Measurements from ENCODE around the gene KLHL35. TPM values are rescaled to one million over a fixed set of nuclear protein-coding genes. Genes with fewer than 3 reads are reported as not detected.
"Not testable (repeated sequence)": the region's sequence is repeated elsewhere in the genome, so short reads cannot be mapped to it uniquely, and the experiment has no call there.

Gene KLHL35
- total RNA-seq, 1 donor from 2014 or later: 1.7 TPM

GRCh38 chr11:75413146-75413545 lies 19.9 kb downstream of the KLHL35 start:
- intact Hi-C loops (cut with micrococcal nuclease); H3K9me3 Mint-ChIP-seq; H3K4me1 Mint-ChIP-seq; DNase-seq; H3K27me3 Mint-ChIP-seq; H3K27ac Mint-ChIP-seq; H3K4me3 Mint-ChIP-seq: not testable (repeated sequence)
- peaks cover 28% of the 10 kb centered on the region for H3K36me3 Mint-ChIP-seq (ENCODE audit: low read depth)

- DNase-seq; H3K27ac Mint-ChIP-seq; H3K27me3 Mint-ChIP-seq; H3K9me3 Mint-ChIP-seq; intact Hi-C loops (cut with micrococcal nuclease); H3K4me3 Mint-ChIP-seq: not testable (repeated sequence)
- Mint-ChIP-seq H3K4me1 (peaks cover 11% of the 10 kb centered on the region), H3K36me3 (ENCODE audit: low read depth) (peaks cover 41% of the 10 kb centered on the region)
Measured at GRCh38 chr11:75409971-75410370, 23.0 kb downstream of the KLHL35 start.

GRCh38 chr11:75408957-75409219 lies 24.1 kb downstream of the KLHL35 start:
- intact Hi-C loops (cut with micrococcal nuclease): no loop called here
- H3K36me3 Mint-ChIP-seq (ENCODE audit: low read depth): peaks cover 45% of the 10 kb centered on the region
- no peak overlapping the region for H3K27ac Mint-ChIP-seq
- H3K9me3 Mint-ChIP-seq: no peaks in the 10 kb centered on the region
- no peaks in the 10 kb centered on the region for H3K27me3 Mint-ChIP-seq
- peaks cover 18% of the 10 kb centered on the region for H3K4me1 Mint-ChIP-seq
- no peak for DNase-seq
- no peak overlapping the region for H3K4me3 Mint-ChIP-seq

GRCh38 chr11:75406338-75406777 lies 26.6 kb downstream of the KLHL35 start:
- Mint-ChIP-seq H3K4me3 (no peak overlapping the region), H3K9me3 (no peaks in the 10 kb centered on the region), H3K36me3 (ENCODE audit: low read depth) (peaks cover 63% of the 10 kb centered on the region), H3K27me3 (no peaks in the 10 kb centered on the region), H3K27ac (peak overlapping the region; percentile 53), H3K4me1 (peaks cover 41% of the 10 kb centered on the region)
- no peak for DNase-seq
- intact Hi-C loops (cut with micrococcal nuclease): no loop called here

- no peaks in the 10 kb centered on the region for H3K27me3 Mint-ChIP-seq
- H3K27ac Mint-ChIP-seq: peak overlapping the region; percentile 48
- peaks cover 84% of the 10 kb centered on the region for H3K36me3 Mint-ChIP-seq (ENCODE audit: low read depth)
- no peak for DNase-seq
- intact Hi-C loops (cut with micrococcal nuclease): no loop called here
- H3K4me1 Mint-ChIP-seq: peaks cover 48% of the 10 kb centered on the region
- H3K9me3 Mint-ChIP-seq: no peaks in the 10 kb centered on the region
- H3K4me3 Mint-ChIP-seq: peak overlapping the region; percentile 98
Measured at GRCh38 chr11:75403983-75404658, 28.9 kb downstream of the KLHL35 start.

- H3K4me3 Mint-ChIP-seq: peak overlapping the region; percentile 98
- intact Hi-C loops (cut with micrococcal nuclease): no loop called here
- H3K27ac Mint-ChIP-seq: peak overlapping the region; percentile 99
- H3K9me3 Mint-ChIP-seq: no peaks in the 10 kb centered on the region
- DNase-seq: no peak
- H3K27me3 Mint-ChIP-seq: no peaks in the 10 kb centered on the region
- peaks cover 51% of the 10 kb centered on the region for H3K4me1 Mint-ChIP-seq
- peaks cover 80% of the 10 kb centered on the region for H3K36me3 Mint-ChIP-seq (ENCODE audit: low read depth)
Measured at GRCh38 chr11:75403037-75403436, 30.0 kb downstream of the KLHL35 start.

GRCh38 chr11:75402002-75402773 lies 30.8 kb downstream of the KLHL35 start:
- peaks cover 47% of the 10 kb centered on the region for H3K4me1 Mint-ChIP-seq
- DNase-seq: no peak
- H3K4me3 Mint-ChIP-seq: peak overlapping the region; percentile 98
- H3K36me3 Mint-ChIP-seq (ENCODE audit: low read depth): peaks cover 75% of the 10 kb centered on the region
- no peaks in the 10 kb centered on the region for H3K9me3 Mint-ChIP-seq
- no peaks in the 10 kb centered on the region for H3K27me3 Mint-ChIP-seq
- H3K27ac Mint-ChIP-seq: peak overlapping the region; percentile 99
- intact Hi-C loops (cut with micrococcal nuclease): no loop called here

GRCh38 chr11:75400146-75400865 lies 32.7 kb downstream of the KLHL35 start:
- H3K27ac Mint-ChIP-seq: peak overlapping the region; percentile 99
- DNase-seq: peak; percentile 72
- intact Hi-C loops (cut with micrococcal nuclease): no loop called here
- peaks cover 58% of the 10 kb centered on the region for H3K36me3 Mint-ChIP-seq (ENCODE audit: low read depth)
- H3K9me3 Mint-ChIP-seq: no peaks in the 10 kb centered on the region
- peaks cover 7% of the 10 kb centered on the region for H3K27me3 Mint-ChIP-seq
- peaks cover 42% of the 10 kb centered on the region for H3K4me1 Mint-ChIP-seq
- peak overlapping the region; percentile 98 for H3K4me3 Mint-ChIP-seq

- peak within 1 kb of the TSS; percentile 99 for H3K27ac Mint-ChIP-seq
- intact Hi-C loops (cut with micrococcal nuclease): no loop called here
- H3K36me3 Mint-ChIP-seq (ENCODE audit: low read depth): peaks cover 53% of the 10 kb centered on the region
- H3K9me3 Mint-ChIP-seq: no peaks in the 10 kb centered on the region
- H3K27me3 Mint-ChIP-seq: peaks cover 12% of the 10 kb centered on the region
- DNase-seq: peak; percentile 97
- H3K4me3 Mint-ChIP-seq: peak within 1 kb of the TSS; percentile 98
- H3K4me1 Mint-ChIP-seq: peaks cover 39% of the 10 kb centered on the region
Measured at GRCh38 chr11:75399344-75400145, 33.5 kb downstream of the KLHL35 start, which contains the start of gene RPS3. RPS3 (plus strand) TSS chr11:75399518; CDS start chr11:75399548, 30 bp downstream.

- H3K4me3 Mint-ChIP-seq: peak overlapping the region; percentile 98
- intact Hi-C loops (cut with micrococcal nuclease): no loop called here
- peaks cover 47% of the 10 kb centered on the region for H3K36me3 Mint-ChIP-seq (ENCODE audit: low read depth)
- peak overlapping the region; percentile 99 for H3K27ac Mint-ChIP-seq
- H3K9me3 Mint-ChIP-seq: no peaks in the 10 kb centered on the region
- no peak for DNase-seq
- peaks cover 15% of the 10 kb centered on the region for H3K27me3 Mint-ChIP-seq
- H3K4me1 Mint-ChIP-seq: peaks cover 36% of the 10 kb centered on the region
Measured at GRCh38 chr11:75398906-75399305, 34.1 kb downstream of the KLHL35 start.

GRCh38 chr11:75394085-75394840 lies 38.7 kb downstream of the KLHL35 start:
- DNase-seq: no peak
- Mint-ChIP-seq H3K4me3 (no peak overlapping the region), H3K36me3 (ENCODE audit: low read depth) (peaks cover under 1% of the 10 kb centered on the region), H3K27ac (no peak overlapping the region), H3K27me3 (peaks cover 26% of the 10 kb centered on the region), H3K9me3 (no peaks in the 10 kb centered on the region), H3K4me1 (peaks cover 8% of the 10 kb centered on the region)
- intact Hi-C loops (cut with micrococcal nuclease): no loop called here

GRCh38 chr11:75389925-75390324 lies 43.1 kb downstream of the KLHL35 start:
- no peaks in the 10 kb centered on the region for H3K36me3 Mint-ChIP-seq (ENCODE audit: low read depth)
- no peaks in the 10 kb centered on the region for H3K9me3 Mint-ChIP-seq
- H3K27me3 Mint-ChIP-seq: peaks cover 26% of the 10 kb centered on the region
- intact Hi-C loops (cut with micrococcal nuclease): loop anchor here (2.0 to 5.0 kb wide), 2 partner anchors 38 to 55 kb away; partner anchors contain the start of gene ARRB1
- H3K4me3 Mint-ChIP-seq: no peak overlapping the region
- H3K27ac Mint-ChIP-seq: no peak overlapping the region
- peaks cover 2% of the 10 kb centered on the region for H3K4me1 Mint-ChIP-seq
- DNase-seq: no peak

GRCh38 chr11:75389276-75389605 lies 43.8 kb downstream of the KLHL35 start:
- no peak overlapping the region for H3K27ac Mint-ChIP-seq
- H3K4me1 Mint-ChIP-seq: peaks cover 6% of the 10 kb centered on the region
- H3K9me3 Mint-ChIP-seq: no peaks in the 10 kb centered on the region
- DNase-seq: no peak
- H3K4me3 Mint-ChIP-seq: no peak overlapping the region
- intact Hi-C loops (cut with micrococcal nuclease): loop anchor here (2.0 to 5.0 kb wide), 2 partner anchors 37 to 56 kb away; partner anchors contain the start of gene ARRB1
- no peaks in the 10 kb centered on the region for H3K36me3 Mint-ChIP-seq (ENCODE audit: low read depth)
- H3K27me3 Mint-ChIP-seq: peaks cover 21% of the 10 kb centered on the region

Measured in activated CD4-positive, alpha-beta T cell treated with anti-CD3 and anti-CD28 coated beads, Interleukin-2, amount 10 ng/mL, durations not matched to agents 24 days and 14 days (primary cell).